GM23338 (cell line): ENCODE results near the gene ENOX1. TPM values are rescaled to one million over a fixed set of nuclear protein-coding genes. Genes with fewer than 3 reads are reported as not detected.

Source experiments
- ATAC-seq: fragments of 200-7000 bp; cut with Tn5 transposase; 3 replicates; pipeline ENCODE4 v1.9.1; 2020
- DNase-seq: peaks from one replicate; pipeline ENCODE4 v3.0.0-alpha.2; 2015; ENCODE audit warnings: low spot score
- H2AFZ ChIP-seq: fragments of 200-600 bp; sonication (generic); 2 replicates; pipeline ENCODE4 v1.8.0; 2016; ENCODE audit warnings: antibody characterized with exemption, mild to moderate bottlenecking, moderate library complexity
- H3F3A ChIP-seq: fragments of 200-600 bp; sonication (generic); replicated peaks from 2 replicates; pipeline ENCODE4 v1.8.0; 2017; ENCODE audit warnings: antibody characterized with exemption, mixed run types, low read depth
- H3K27ac ChIP-seq: fragments of 200-600 bp; sonication (generic); 2 replicates; pipeline ENCODE4 v1.6.1; 2016; ENCODE audit warnings: low read depth
- H3K27me3 ChIP-seq: fragments of 200-600 bp; sonication (generic); 2 replicates; pipeline ENCODE4 v1.8.0; 2016; ENCODE audit warnings: mild to moderate bottlenecking, mixed run types, moderate library complexity; ENCODE audit not compliant: insufficient read depth
- H3K36me3 ChIP-seq: fragments of 200-600 bp; sonication (generic); 2 replicates; pipeline ENCODE4 v1.8.0; 2016; ENCODE audit warnings: mild to moderate bottlenecking; ENCODE audit not compliant: insufficient read depth
- H3K4me1 ChIP-seq: fragments of 200-600 bp; sonication (generic); 2 replicates; pipeline ENCODE4 v1.8.0; 2016; ENCODE audit warnings: mild to moderate bottlenecking, moderate library complexity; ENCODE audit not compliant: insufficient read depth
- H3K4me2 ChIP-seq: fragments of 200-600 bp; sonication (generic); 2 replicates; pipeline ENCODE4 v1.7.1; 2017; ENCODE audit warnings: mixed run types
- H3K4me3 ChIP-seq: fragments of 200-600 bp; sonication (generic); 2 replicates; pipeline ENCODE4 v1.6.1; 2016; ENCODE audit warnings: mixed run types
- H3K79me2 ChIP-seq: fragments of 200-600 bp; sonication (generic); replicated peaks from 2 replicates; pipeline ENCODE4 v1.8.0; 2017; ENCODE audit warnings: mild to moderate bottlenecking; ENCODE audit not compliant: insufficient read depth
- H3K9me2 ChIP-seq: fragments of 200-600 bp; sonication (generic); 2 replicates; pipeline ENCODE4 v1.8.0; 2017; ENCODE audit not compliant: insufficient read depth
- H4K20me1 ChIP-seq: fragments of 200-600 bp; sonication (generic); replicated peaks from 2 replicates; pipeline ENCODE4 v1.8.0; 2017; ENCODE audit warnings: mild to moderate bottlenecking; ENCODE audit not compliant: insufficient read depth
- H3K27ac Mint-ChIP-seq: 2 replicates; pipeline ENCODE4 v1.8.0; 2020; ENCODE audit warnings: inconsistent platforms, mild to moderate bottlenecking, moderate library complexity, mixed read lengths
- H3K27me3 Mint-ChIP-seq: 3 replicates; pipeline ENCODE4 v1.8.0; 2022; ENCODE audit warnings: low read depth, mild to moderate bottlenecking, moderate library complexity, mixed read lengths, inconsistent platforms; ENCODE audit not compliant: insufficient read depth, poor library complexity
- H3K36me3 Mint-ChIP-seq: 3 replicates; pipeline ENCODE4 v1.8.0; 2021; ENCODE audit warnings: low read depth, mild to moderate bottlenecking, inconsistent platforms, moderate library complexity, mixed read lengths
- H3K4me1 Mint-ChIP-seq: 3 replicates; pipeline ENCODE4 v1.8.0; 2020; ENCODE audit warnings: mild to moderate bottlenecking, inconsistent platforms, mixed read lengths
- H3K4me3 Mint-ChIP-seq: 3 replicates; pipeline ENCODE4 v1.8.0; 2021; ENCODE audit warnings: moderate library complexity, mild to moderate bottlenecking, inconsistent platforms, mixed read lengths
- H3K9me3 Mint-ChIP-seq: 3 replicates; pipeline ENCODE4 v1.8.0; 2020; ENCODE audit warnings: moderate library complexity, mild to moderate bottlenecking, inconsistent platforms, mixed read lengths
- CREB1 ChIP-seq: fragments of 250-450 bp; sonication (Bioruptor Pico); IDR thresholded peaks from 2 replicates; pipeline ENCODE4 v1.5.0; 2020; ENCODE audit warnings: low read depth, mild to moderate bottlenecking, moderate library complexity
- EZH2 ChIP-seq: fragments of 200-600 bp; sonication (generic); IDR thresholded peaks from one replicate; pipeline ENCODE4 v1.8.0; 2017; ENCODE audit warnings: antibody characterized with exemption, mild to moderate bottlenecking, low read depth; ENCODE audit not compliant: unreplicated experiment
- EZH2phosphoT487 ChIP-seq: fragments of 200-600 bp; sonication (generic); IDR thresholded peaks from one replicate; pipeline ENCODE4 v1.8.1; 2018; ENCODE audit warnings: antibody characterized with exemption; ENCODE audit not compliant: unreplicated experiment
- JUNB ChIP-seq: IDR thresholded peaks from one replicate; pipeline ENCODE4 v1.6.1; 2016; ENCODE audit warnings: antibody characterized with exemption; ENCODE audit not compliant: unreplicated experiment
- NANOG ChIP-seq: IDR thresholded peaks from 2 replicates; pipeline ENCODE4 v1.6.1; 2016; ENCODE audit warnings: antibody characterized with exemption, borderline replicate concordance
- POLR2AphosphoS5 ChIP-seq: IDR thresholded peaks from 2 replicates; pipeline ENCODE4 v1.6.1; 2016; ENCODE audit warnings: antibody characterized with exemption, low read depth
- STAT1 ChIP-seq: IDR thresholded peaks from one replicate; pipeline ENCODE4 v1.6.1; 2016; ENCODE audit warnings: antibody characterized with exemption; ENCODE audit not compliant: unreplicated experiment
- ZNF114 ChIP-seq: fragments of 250-450 bp; sonication (Bioruptor Pico); IDR thresholded peaks from 2 replicates; pipeline ENCODE4 v1.5.0; 2020; ENCODE audit warnings: mild to moderate bottlenecking, moderate library complexity
- ZNF331 ChIP-seq: fragments of 250-450 bp; sonication (Bioruptor Pico); IDR thresholded peaks from 2 replicates; pipeline ENCODE4 v1.5.0; 2020; ENCODE audit warnings: low read depth, mild to moderate bottlenecking, moderate library complexity
- polyA plus RNA-seq: library from polyadenylated mRNA; unstranded; fragments of >200 nt; fragmentation: Nextera tagmentation; extraction: Ambion mirVana; gene quantifications from 2 replicates; pipeline ENCODE4 v1.2.1, GENCODE V29; 2016
- total RNA-seq: library from RNA; depleted of rRNA; stranded (reverse); fragments of >200 nt; shearing (Covaris generic); gene quantifications from 2 replicates; pipeline ENCODE4 v1.2.3, GENCODE V29; 2014
- TF ChIP-seq, protein P1 (sequence below), 2 experiments: fragments of 200-600 bp in 1 of 2; sonication (generic) in 1 of 2; conservative IDR thresholded peaks; 2 replicates each; pipeline versions ENCODE4 v1.5.1 to v1.6.1; 2016 to 2017; ENCODE audit warnings: antibody characterized with exemption in 2 of 2, low read depth in 2 of 2, mild to moderate bottlenecking in 2 of 2, moderate library complexity in 1 of 2
- TF ChIP-seq, protein P2 (sequence below): IDR thresholded peaks from one replicate; pipeline ENCODE4 v1.6.1; 2018; ENCODE audit warnings: antibody characterized with exemption; ENCODE audit not compliant: unreplicated experiment
- TF ChIP-seq, protein P3 (sequence below): IDR thresholded peaks from 2 replicates; pipeline ENCODE4 v1.6.1; 2016; ENCODE audit warnings: antibody characterized with exemption
- TF ChIP-seq, protein P4 (sequence below): fragments of 250-450 bp; sonication (Bioruptor Pico); IDR thresholded peaks from 2 replicates; pipeline ENCODE4 v1.5.0; 2020; ENCODE audit warnings: mild to moderate bottlenecking, moderate library complexity

ENOX1 gene
- total and polyA plus RNA-seq, 2 experiments from 2014 or later = 0.66 to 0.81 TPM

DNA sequence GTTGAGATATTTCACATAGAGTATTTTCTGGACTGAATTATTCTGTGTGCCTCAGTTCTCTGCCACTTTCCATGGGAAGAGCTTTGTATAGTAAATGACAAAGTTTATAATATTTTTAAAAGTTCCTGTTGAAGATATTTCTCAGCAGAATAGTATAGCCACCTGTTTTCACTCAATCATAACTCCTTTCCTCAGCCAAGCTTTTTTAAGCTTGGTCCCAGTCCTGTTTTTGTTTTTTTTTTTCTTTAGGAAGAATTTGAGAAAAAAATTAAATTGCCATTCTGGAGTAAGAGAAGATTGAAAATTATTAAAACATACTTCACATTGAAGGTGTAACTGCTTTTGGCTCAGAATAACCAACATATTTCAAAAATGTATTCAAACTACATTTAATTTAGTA, 55.5 kb downstream of the ENOX1 start:
- Histone ChIP-seq H3K79me2 (no peaks in the 10 kb centered on the region), H3F3A (no peaks in the 10 kb centered on the region), H3K4me2 (no peak overlapping the region), H2AFZ (no peak overlapping the region), H3K9me2 (no peaks in the 10 kb centered on the region; the same call in 1 of the 2 replicates), H3K4me3 (no peak overlapping the region), H3K36me3 (no peaks in the 10 kb centered on the region), H3K4me1 (0 out of 2 replicates have a peak, but pooled peaks cover 5% of the 10 kb centered on the region), H4K20me1 (no peaks in the 10 kb centered on the region), H3K27me3 (no peaks in the 10 kb centered on the region), H3K27ac (no peak overlapping the region)
- DNase-seq = no peak
- no peak overlapping the region for H3K4me3 Mint-ChIP-seq
- no peak overlapping the region for H3K27ac Mint-ChIP-seq
- no peaks in the 10 kb centered on the region for H3K36me3 Mint-ChIP-seq
- TF ChIP-seq NANOG (no peak), ZNF114 (CRISPR knock-in tag) (no peak), EZH2phosphoT487 (no peak), ZNF331 (no peak), POLR2AphosphoS5 (no peak), STAT1 (no peak), EZH2 (no peak), CREB1 (no peak), JUNB (no peak)
- TF ChIP-seq, protein P1, sequence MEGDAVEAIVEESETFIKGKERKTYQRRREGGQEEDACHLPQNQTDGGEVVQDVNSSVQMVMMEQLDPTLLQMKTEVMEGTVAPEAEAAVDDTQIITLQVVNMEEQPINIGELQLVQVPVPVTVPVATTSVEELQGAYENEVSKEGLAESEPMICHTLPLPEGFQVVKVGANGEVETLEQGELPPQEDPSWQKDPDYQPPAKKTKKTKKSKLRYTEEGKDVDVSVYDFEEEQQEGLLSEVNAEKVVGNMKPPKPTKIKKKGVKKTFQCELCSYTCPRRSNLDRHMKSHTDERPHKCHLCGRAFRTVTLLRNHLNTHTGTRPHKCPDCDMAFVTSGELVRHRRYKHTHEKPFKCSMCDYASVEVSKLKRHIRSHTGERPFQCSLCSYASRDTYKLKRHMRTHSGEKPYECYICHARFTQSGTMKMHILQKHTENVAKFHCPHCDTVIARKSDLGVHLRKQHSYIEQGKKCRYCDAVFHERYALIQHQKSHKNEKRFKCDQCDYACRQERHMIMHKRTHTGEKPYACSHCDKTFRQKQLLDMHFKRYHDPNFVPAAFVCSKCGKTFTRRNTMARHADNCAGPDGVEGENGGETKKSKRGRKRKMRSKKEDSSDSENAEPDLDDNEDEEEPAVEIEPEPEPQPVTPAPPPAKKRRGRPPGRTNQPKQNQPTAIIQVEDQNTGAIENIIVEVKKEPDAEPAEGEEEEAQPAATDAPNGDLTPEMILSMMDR (conservative IDR thresholded peaks at IDR 0.05; ENCODE audit: low read depth in 2 of 2) = no peak
- TF ChIP-seq, protein P2, sequence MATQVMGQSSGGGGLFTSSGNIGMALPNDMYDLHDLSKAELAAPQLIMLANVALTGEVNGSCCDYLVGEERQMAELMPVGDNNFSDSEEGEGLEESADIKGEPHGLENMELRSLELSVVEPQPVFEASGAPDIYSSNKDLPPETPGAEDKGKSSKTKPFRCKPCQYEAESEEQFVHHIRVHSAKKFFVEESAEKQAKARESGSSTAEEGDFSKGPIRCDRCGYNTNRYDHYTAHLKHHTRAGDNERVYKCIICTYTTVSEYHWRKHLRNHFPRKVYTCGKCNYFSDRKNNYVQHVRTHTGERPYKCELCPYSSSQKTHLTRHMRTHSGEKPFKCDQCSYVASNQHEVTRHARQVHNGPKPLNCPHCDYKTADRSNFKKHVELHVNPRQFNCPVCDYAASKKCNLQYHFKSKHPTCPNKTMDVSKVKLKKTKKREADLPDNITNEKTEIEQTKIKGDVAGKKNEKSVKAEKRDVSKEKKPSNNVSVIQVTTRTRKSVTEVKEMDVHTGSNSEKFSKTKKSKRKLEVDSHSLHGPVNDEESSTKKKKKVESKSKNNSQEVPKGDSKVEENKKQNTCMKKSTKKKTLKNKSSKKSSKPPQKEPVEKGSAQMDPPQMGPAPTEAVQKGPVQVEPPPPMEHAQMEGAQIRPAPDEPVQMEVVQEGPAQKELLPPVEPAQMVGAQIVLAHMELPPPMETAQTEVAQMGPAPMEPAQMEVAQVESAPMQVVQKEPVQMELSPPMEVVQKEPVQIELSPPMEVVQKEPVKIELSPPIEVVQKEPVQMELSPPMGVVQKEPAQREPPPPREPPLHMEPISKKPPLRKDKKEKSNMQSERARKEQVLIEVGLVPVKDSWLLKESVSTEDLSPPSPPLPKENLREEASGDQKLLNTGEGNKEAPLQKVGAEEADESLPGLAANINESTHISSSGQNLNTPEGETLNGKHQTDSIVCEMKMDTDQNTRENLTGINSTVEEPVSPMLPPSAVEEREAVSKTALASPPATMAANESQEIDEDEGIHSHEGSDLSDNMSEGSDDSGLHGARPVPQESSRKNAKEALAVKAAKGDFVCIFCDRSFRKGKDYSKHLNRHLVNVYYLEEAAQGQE = no peak
- TF ChIP-seq, protein P3, sequence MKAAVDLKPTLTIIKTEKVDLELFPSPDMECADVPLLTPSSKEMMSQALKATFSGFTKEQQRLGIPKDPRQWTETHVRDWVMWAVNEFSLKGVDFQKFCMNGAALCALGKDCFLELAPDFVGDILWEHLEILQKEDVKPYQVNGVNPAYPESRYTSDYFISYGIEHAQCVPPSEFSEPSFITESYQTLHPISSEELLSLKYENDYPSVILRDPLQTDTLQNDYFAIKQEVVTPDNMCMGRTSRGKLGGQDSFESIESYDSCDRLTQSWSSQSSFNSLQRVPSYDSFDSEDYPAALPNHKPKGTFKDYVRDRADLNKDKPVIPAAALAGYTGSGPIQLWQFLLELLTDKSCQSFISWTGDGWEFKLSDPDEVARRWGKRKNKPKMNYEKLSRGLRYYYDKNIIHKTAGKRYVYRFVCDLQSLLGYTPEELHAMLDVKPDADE = no peak
- TF ChIP-seq, protein P4, sequence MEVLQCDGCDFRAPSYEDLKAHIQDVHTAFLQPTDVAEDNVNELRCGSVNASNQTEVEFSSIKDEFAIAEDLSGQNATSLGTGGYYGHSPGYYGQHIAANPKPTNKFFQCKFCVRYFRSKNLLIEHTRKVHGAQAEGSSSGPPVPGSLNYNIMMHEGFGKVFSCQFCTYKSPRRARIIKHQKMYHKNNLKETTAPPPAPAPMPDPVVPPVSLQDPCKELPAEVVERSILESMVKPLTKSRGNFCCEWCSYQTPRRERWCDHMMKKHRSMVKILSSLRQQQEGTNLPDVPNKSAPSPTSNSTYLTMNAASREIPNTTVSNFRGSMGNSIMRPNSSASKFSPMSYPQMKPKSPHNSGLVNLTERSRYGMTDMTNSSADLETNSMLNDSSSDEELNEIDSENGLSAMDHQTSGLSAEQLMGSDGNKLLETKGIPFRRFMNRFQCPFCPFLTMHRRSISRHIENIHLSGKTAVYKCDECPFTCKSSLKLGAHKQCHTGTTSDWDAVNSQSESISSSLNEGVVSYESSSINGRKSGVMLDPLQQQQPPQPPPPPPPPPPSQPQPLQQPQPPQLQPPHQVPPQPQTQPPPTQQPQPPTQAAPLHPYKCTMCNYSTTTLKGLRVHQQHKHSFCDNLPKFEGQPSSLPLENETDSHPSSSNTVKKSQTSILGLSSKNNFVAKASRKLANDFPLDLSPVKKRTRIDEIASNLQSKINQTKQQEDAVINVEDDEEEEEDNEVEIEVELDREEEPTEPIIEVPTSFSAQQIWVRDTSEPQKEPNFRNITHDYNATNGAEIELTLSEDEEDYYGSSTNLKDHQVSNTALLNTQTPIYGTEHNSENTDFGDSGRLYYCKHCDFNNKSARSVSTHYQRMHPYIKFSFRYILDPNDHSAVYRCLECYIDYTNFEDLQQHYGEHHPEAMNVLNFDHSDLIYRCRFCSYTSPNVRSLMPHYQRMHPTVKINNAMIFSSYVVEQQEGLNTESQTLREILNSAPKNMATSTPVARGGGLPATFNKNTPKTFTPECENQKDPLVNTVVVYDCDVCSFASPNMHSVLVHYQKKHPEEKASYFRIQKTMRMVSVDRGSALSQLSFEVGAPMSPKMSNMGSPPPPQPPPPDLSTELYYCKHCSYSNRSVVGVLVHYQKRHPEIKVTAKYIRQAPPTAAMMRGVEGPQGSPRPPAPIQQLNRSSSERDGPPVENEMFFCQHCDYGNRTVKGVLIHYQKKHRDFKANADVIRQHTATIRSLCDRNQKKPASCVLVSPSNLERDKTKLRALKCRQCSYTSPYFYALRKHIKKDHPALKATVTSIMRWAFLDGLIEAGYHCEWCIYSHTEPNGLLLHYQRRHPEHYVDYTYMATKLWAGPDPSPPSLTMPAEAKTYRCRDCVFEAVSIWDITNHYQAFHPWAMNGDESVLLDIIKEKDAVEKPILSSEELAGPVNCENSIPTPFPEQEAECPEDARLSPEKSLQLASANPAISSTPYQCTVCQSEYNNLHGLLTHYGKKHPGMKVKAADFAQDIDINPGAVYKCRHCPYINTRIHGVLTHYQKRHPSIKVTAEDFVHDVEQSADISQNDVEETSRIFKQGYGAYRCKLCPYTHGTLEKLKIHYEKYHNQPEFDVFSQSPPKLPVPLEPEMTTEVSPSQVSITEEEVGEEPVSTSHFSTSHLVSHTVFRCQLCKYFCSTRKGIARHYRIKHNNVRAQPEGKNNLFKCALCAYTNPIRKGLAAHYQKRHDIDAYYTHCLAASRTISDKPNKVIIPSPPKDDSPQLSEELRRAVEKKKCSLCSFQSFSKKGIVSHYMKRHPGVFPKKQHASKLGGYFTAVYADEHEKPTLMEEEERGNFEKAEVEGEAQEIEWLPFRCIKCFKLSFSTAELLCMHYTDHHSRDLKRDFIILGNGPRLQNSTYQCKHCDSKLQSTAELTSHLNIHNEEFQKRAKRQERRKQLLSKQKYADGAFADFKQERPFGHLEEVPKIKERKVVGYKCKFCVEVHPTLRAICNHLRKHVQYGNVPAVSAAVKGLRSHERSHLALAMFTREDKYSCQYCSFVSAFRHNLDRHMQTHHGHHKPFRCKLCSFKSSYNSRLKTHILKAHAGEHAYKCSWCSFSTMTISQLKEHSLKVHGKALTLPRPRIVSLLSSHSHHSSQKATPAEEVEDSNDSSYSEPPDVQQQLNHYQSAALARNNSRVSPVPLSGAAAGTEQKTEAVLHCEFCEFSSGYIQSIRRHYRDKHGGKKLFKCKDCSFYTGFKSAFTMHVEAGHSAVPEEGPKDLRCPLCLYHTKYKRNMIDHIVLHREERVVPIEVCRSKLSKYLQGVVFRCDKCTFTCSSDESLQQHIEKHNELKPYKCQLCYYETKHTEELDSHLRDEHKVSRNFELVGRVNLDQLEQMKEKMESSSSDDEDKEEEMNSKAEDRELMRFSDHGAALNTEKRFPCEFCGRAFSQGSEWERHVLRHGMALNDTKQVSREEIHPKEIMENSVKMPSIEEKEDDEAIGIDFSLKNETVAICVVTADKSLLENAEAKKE (CRISPR knock-in tag) = no peak
- H3K4me1 Mint-ChIP-seq = peaks cover 13% of the 10 kb centered on the region
- no peaks in the 10 kb centered on the region for H3K9me3 Mint-ChIP-seq
- ATAC-seq = no peak
- no peaks in the 10 kb centered on the region for H3K27me3 Mint-ChIP-seq
